ENCODE results near the gene TULP4. TPM values are rescaled to one million over a fixed set of nuclear protein-coding genes. Genes with fewer than 3 reads are reported as not detected.
A peak's percentile ranks its signal among the peaks of the same experiment; 100 is the strongest.

Gene TULP4
- total and polyA plus RNA-seq, 2 donors (not counting 1 experiment from before 2014, with no cell fraction given) = 12.0 to 90.0 TPM

DNA sequence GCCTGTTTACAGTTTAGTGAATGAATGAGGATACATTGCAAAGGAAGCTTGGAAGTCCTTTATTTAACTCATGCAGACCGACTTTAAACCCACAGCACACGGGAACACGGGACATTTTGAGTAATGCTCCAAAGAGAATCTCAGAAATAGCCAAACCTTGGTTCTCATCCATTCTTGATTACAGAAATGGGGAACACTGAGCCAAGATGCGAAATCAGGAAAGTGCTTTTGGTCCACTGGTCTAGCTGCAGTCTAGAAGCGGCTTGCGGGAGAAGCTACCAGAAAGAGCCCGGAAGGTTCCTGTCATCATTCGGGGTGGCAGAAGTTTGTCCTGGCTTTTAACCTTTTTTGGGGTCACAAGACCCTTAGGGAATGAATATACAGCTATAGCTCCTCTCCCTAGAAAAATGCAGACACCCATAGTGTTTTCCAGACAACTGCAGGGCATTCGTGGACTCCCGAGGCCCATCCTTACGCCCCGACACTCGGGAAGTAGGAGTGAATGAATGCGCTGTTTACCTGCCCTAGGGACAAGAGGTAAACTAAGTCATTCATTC lies 247.2 kb downstream of the TULP4 start:
- H3K27ac ChIP-seq (ENCODE audit: low read length in 2 of 2) = peak overlapping the region; percentile 28 to 46
- CTCF ChIA-PET = interaction anchor here (0.6 to 1.2 kb wide), 3 partner anchors 40 to 384 kb away, joined by 3 to 4 read pairs (median 3); no protein-coding TSS in a partner anchor

More for the DNA sequence above, 247.2 kb downstream of the TULP4 start:
- Histone ChIP-seq H3K9ac (ENCODE audit: low read length) (peak overlapping the region; percentile 79), H3K9me3 (ENCODE audit: control extremely low read depth in 1 of 3, control insufficient read depth in 2 of 3, insufficient read depth in 1 of 3, low read length in 2 of 3) (no peaks in the 10 kb centered on the region), H3K4me1 (ENCODE audit: control insufficient read depth in 2 of 2, insufficient read depth in 2 of 2, low read length in 2 of 2) (peaks cover 15 to 21% of the 10 kb centered on the region in 2 donors), H2AFZ (ENCODE audit: insufficient read depth, low read depth, low read length, poor library complexity, severe bottlenecking) (peak overlapping the region; percentile 81), H3K79me2 (ENCODE audit: control insufficient read depth, insufficient read depth, low read length) (peaks cover 42% of the 10 kb centered on the region), H3K36me3 (replicated peaks in 1 of 2; ENCODE audit: control extremely low read depth in 1 of 2, control insufficient read depth in 1 of 2, extremely low read depth in 1 of 2, insufficient read depth in 2 of 2, low read length in 1 of 2) (no peaks in the 10 kb centered on the region), H3K4me2 (replicated peaks; ENCODE audit: low read depth, low read length, poor library complexity, severe bottlenecking) (peak overlapping the region; percentile 90), H4K20me1 (ENCODE audit: control insufficient read depth, insufficient read depth, low read length, poor library complexity, severe bottlenecking) (peaks cover 12% of the 10 kb centered on the region), H3K4me3 (ENCODE audit: control extremely low read depth in 1 of 5, extremely low read depth in 1 of 5, insufficient read depth in 1 of 5, low read depth in 2 of 5, low read length in 4 of 5) (peak overlapping the region; percentile 27 to 78 (median 55)), H3K27me3 (replicated peaks in 1 of 4; ENCODE audit: control extremely low read depth in 1 of 4, control insufficient read depth in 3 of 4, insufficient read depth in 4 of 4, low read length in 3 of 4) (no peaks in the 10 kb centered on the region)
- Mint-ChIP-seq H3K4me3 (peak overlapping the region; percentile 74), H3K27ac (peak overlapping the region; percentile 82), H3K9me3 (ENCODE audit: insufficient read depth) (no peaks in the 10 kb centered on the region), H3K4me1 (peaks cover 26% of the 10 kb centered on the region), H3K27me3 (no peaks in the 10 kb centered on the region)
- DNase-seq (no peak), ATAC-seq (ENCODE audit: low read depth) (no peak)
- TF ChIP-seq EZH2 (IDR thresholded peaks at IDR 0.05; ENCODE audit: borderline replicate concordance, insufficient read depth, low read depth, low read length, poor library complexity, severe bottlenecking) = no peak
- TF ChIP-seq, protein P1, sequence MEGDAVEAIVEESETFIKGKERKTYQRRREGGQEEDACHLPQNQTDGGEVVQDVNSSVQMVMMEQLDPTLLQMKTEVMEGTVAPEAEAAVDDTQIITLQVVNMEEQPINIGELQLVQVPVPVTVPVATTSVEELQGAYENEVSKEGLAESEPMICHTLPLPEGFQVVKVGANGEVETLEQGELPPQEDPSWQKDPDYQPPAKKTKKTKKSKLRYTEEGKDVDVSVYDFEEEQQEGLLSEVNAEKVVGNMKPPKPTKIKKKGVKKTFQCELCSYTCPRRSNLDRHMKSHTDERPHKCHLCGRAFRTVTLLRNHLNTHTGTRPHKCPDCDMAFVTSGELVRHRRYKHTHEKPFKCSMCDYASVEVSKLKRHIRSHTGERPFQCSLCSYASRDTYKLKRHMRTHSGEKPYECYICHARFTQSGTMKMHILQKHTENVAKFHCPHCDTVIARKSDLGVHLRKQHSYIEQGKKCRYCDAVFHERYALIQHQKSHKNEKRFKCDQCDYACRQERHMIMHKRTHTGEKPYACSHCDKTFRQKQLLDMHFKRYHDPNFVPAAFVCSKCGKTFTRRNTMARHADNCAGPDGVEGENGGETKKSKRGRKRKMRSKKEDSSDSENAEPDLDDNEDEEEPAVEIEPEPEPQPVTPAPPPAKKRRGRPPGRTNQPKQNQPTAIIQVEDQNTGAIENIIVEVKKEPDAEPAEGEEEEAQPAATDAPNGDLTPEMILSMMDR (IDR thresholded peaks at IDR 0.05) = no peak
- POLR2A ChIA-PET = no interaction called here
- intact Hi-C loops (cut with micrococcal nuclease) = loop anchor here (2.0 to 10.0 kb wide), 3 partner anchors 85 to 392 kb away; partner anchors contain the start of genes DYNLT1, GTF2H5 and SERAC1
- WGBS (ENCODE audit: insufficient coverage) = 94% methylated on average over 8 of the region's 14 CpGs
